ENCODE measurements around the gene NCAM2. TPM values are rescaled to one million over a fixed set of nuclear protein-coding genes. Genes with fewer than 3 reads are reported as not detected.

The NCAM2 gene
- total and polyA plus RNA-seq, 4 donors: 0.45 to 11.7 (median 5.8) TPM

DNA sequence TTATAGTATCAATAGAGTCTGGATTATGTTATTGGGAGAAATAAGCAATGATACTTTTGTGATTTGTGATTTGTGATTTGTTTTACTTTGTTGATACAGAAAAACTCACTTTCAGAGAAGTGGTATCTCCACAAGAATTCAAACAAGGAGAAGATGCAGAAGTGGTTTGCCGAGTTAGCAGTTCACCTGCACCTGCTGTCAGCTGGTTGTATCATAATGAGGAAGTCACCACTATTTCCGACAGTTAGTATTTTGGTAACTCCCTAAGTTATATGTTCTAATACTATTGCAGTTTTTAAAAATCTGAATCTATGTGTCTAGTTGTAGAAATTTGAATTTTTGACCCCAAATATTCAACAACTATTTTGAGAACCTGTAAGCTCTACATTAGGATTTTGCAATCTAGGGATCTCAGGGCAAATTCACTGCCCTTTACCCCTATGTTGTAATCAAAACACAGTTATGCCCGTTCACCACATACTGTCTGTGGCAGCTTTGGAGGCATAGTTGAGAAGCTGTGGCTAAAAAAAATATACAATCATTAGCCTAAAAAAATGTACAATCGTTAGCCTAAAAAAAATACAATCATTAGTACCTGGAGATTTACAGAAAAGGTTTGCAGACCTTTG is 288.1 kb downstream of the NCAM2 start:
- ATAC-seq (ENCODE audit: insufficient read depth, low FRiP score) (no peak), DNase-seq (no peak)
- Histone ChIP-seq H3K9ac (ENCODE audit: insufficient read depth in 1 of 2, low read length in 2 of 2) (no peak overlapping the region), H3K4me3 (no peak overlapping the region), H3K27ac (ENCODE audit: low read depth in 1 of 2, low read length in 1 of 2) (no peak overlapping the region), H3K4me1 (ENCODE audit: control insufficient read depth in 5 of 5, insufficient read depth in 5 of 5, low read length in 5 of 5) (no peaks in the 10 kb centered on the region), H3K9me3 (ENCODE audit: control insufficient read depth in 4 of 4, insufficient read depth in 3 of 4, low read length in 3 of 4) (no peaks in the 10 kb centered on the region), H3K27me3 (ENCODE audit: control insufficient read depth in 3 of 3, insufficient read depth in 3 of 3, low read length in 2 of 3) (no peaks in the 10 kb centered on the region), H3K36me3 (ENCODE audit: control insufficient read depth in 4 of 4, insufficient read depth in 4 of 4, low read length in 4 of 4) (no peaks in the 10 kb centered on the region)
- WGBS, 2 donors: 52 to 58% methylated on average over 4 of the region's 4 CpGs
- TF ChIP-seq, protein P1, sequence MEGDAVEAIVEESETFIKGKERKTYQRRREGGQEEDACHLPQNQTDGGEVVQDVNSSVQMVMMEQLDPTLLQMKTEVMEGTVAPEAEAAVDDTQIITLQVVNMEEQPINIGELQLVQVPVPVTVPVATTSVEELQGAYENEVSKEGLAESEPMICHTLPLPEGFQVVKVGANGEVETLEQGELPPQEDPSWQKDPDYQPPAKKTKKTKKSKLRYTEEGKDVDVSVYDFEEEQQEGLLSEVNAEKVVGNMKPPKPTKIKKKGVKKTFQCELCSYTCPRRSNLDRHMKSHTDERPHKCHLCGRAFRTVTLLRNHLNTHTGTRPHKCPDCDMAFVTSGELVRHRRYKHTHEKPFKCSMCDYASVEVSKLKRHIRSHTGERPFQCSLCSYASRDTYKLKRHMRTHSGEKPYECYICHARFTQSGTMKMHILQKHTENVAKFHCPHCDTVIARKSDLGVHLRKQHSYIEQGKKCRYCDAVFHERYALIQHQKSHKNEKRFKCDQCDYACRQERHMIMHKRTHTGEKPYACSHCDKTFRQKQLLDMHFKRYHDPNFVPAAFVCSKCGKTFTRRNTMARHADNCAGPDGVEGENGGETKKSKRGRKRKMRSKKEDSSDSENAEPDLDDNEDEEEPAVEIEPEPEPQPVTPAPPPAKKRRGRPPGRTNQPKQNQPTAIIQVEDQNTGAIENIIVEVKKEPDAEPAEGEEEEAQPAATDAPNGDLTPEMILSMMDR (IDR thresholded peaks at IDR 0.05; ENCODE audit: control extremely low read depth, extremely low read depth): no peak

DNA sequence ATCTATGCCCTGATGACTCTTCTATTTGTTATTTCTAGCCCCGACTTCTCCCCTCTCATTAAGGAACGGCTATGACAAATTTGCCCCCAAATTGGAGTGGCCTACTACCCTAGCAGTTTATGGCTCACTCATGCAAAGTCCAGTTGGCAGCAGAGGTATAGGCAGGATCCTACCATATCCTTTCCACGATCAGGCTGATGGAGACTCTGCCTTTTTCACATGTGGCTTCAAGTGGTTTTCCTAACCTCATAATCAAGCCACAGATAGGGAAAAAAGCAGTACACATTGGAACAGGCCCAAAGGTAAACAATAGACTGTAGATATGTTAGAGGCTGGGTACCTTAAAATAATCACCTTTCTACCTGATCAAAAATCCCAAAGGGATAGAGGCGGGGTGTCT is 292.5 kb downstream of the NCAM2 start:
- no peaks in the 10 kb centered on the region for H3K27me3 ChIP-seq (ENCODE audit: control insufficient read depth in 3 of 3, insufficient read depth in 3 of 3, low read length in 2 of 3)
- H3K36me3 ChIP-seq (ENCODE audit: control insufficient read depth in 4 of 4, insufficient read depth in 4 of 4, low read length in 4 of 4): no peaks in the 10 kb centered on the region
- H3K4me1 ChIP-seq (ENCODE audit: control insufficient read depth in 5 of 5, insufficient read depth in 5 of 5, low read length in 5 of 5): no peaks in the 10 kb centered on the region
- TF ChIP-seq, protein P1 (IDR thresholded peaks at IDR 0.05; ENCODE audit: control extremely low read depth, extremely low read depth): no peak
- no peaks in the 10 kb centered on the region for H3K9me3 ChIP-seq (ENCODE audit: control insufficient read depth in 4 of 4, insufficient read depth in 3 of 4, low read length in 3 of 4)
- 78 to 86% methylated on average over 4 of the region's 4 CpGs for WGBS, 2 donors
- H3K4me3 ChIP-seq: no peak overlapping the region
- no peak overlapping the region for H3K27ac ChIP-seq (ENCODE audit: low read depth in 1 of 2, low read length in 1 of 2)
- no peak for ATAC-seq (ENCODE audit: insufficient read depth, low FRiP score)
- no peak for DNase-seq
- H3K9ac ChIP-seq (ENCODE audit: insufficient read depth in 1 of 2, low read length in 2 of 2): no peak overlapping the region

DNA sequence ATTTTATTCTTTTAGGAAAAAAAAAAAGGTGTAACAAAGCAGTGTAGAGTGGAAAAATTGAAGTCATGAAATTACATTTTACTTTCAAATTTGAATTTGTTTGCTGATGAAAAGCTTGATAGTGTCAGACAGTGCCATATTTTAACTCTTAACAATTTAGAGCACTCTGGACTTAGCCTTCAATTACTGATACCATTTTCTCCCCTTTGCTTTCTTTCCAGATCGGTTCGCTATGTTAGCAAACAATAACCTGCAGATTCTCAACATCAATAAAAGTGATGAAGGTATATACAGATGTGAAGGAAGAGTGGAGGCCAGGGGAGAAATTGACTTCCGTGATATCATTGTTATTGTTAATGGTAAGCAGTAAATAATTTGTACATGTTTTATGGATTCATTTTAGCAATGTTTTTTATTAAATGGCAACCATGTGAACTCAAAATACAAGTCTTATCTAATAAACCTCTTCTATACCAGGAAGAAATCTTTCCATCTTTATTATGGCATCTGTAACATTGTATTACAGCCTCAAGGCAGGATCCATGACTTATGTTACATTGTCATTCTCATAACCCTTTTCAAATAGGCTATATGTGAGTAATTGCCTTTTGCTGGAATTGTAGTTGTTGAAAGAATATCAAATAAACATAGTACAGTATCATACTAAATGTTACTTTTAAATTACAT is 293.8 kb downstream of the NCAM2 start:
- Histone ChIP-seq H3K27ac (ENCODE audit: low read depth in 1 of 2, low read length in 1 of 2) (no peak overlapping the region), H3K4me1 (ENCODE audit: control insufficient read depth in 5 of 5, insufficient read depth in 5 of 5, low read length in 5 of 5) (no peaks in the 10 kb centered on the region), H3K4me3 (no peak overlapping the region), H3K9ac (ENCODE audit: insufficient read depth in 1 of 2, low read length in 2 of 2) (no peak overlapping the region), H3K27me3 (ENCODE audit: control insufficient read depth in 3 of 3, insufficient read depth in 3 of 3, low read length in 2 of 3) (no peaks in the 10 kb centered on the region), H3K9me3 (ENCODE audit: control insufficient read depth in 4 of 4, insufficient read depth in 3 of 4, low read length in 3 of 4) (no peaks in the 10 kb centered on the region), H3K36me3 (ENCODE audit: control insufficient read depth in 4 of 4, insufficient read depth in 4 of 4, low read length in 4 of 4) (no peaks in the 10 kb centered on the region)
- WGBS, 2 donors: 87 to 93% methylated on average over 3 of the region's 3 CpGs
- DNase-seq (no peak), ATAC-seq (ENCODE audit: insufficient read depth, low FRiP score) (no peak)
- TF ChIP-seq, protein P1 (IDR thresholded peaks at IDR 0.05; ENCODE audit: control extremely low read depth, extremely low read depth): no peak
